GM23338 (cell line): ENCODE measurements around the gene BRI3. TPM values are rescaled to one million over a fixed set of nuclear protein-coding genes. Genes with fewer than 3 reads are reported as not detected.

Experiments
- ATAC-seq: fragments of 200-7000 bp; cut with Tn5 transposase; 3 replicates; pipeline ENCODE4 v1.9.1; 2020
- DNase-seq: peaks from one replicate; pipeline ENCODE4 v3.0.0-alpha.2; 2015; ENCODE audit warnings: low spot score
- H2AFZ ChIP-seq: fragments of 200-600 bp; sonication (generic); 2 replicates; pipeline ENCODE4 v1.8.0; 2016; ENCODE audit warnings: antibody characterized with exemption, mild to moderate bottlenecking, moderate library complexity
- H3F3A ChIP-seq: fragments of 200-600 bp; sonication (generic); replicated peaks from 2 replicates; pipeline ENCODE4 v1.8.0; 2017; ENCODE audit warnings: antibody characterized with exemption, mixed run types, low read depth
- H3K27ac ChIP-seq: fragments of 200-600 bp; sonication (generic); 2 replicates; pipeline ENCODE4 v1.6.1; 2016; ENCODE audit warnings: low read depth
- H3K27me3 ChIP-seq: fragments of 200-600 bp; sonication (generic); 2 replicates; pipeline ENCODE4 v1.8.0; 2016; ENCODE audit warnings: mild to moderate bottlenecking, mixed run types, moderate library complexity; ENCODE audit not compliant: insufficient read depth
- H3K36me3 ChIP-seq: fragments of 200-600 bp; sonication (generic); 2 replicates; pipeline ENCODE4 v1.8.0; 2016; ENCODE audit warnings: mild to moderate bottlenecking; ENCODE audit not compliant: insufficient read depth
- H3K4me1 ChIP-seq: fragments of 200-600 bp; sonication (generic); 2 replicates; pipeline ENCODE4 v1.8.0; 2016; ENCODE audit warnings: mild to moderate bottlenecking, moderate library complexity; ENCODE audit not compliant: insufficient read depth
- H3K4me2 ChIP-seq: fragments of 200-600 bp; sonication (generic); 2 replicates; pipeline ENCODE4 v1.7.1; 2017; ENCODE audit warnings: mixed run types
- H3K4me3 ChIP-seq: fragments of 200-600 bp; sonication (generic); 2 replicates; pipeline ENCODE4 v1.6.1; 2016; ENCODE audit warnings: mixed run types
- H3K79me2 ChIP-seq: fragments of 200-600 bp; sonication (generic); replicated peaks from 2 replicates; pipeline ENCODE4 v1.8.0; 2017; ENCODE audit warnings: mild to moderate bottlenecking; ENCODE audit not compliant: insufficient read depth
- H3K9me2 ChIP-seq: fragments of 200-600 bp; sonication (generic); 2 replicates; pipeline ENCODE4 v1.8.0; 2017; ENCODE audit not compliant: insufficient read depth
- H4K20me1 ChIP-seq: fragments of 200-600 bp; sonication (generic); replicated peaks from 2 replicates; pipeline ENCODE4 v1.8.0; 2017; ENCODE audit warnings: mild to moderate bottlenecking; ENCODE audit not compliant: insufficient read depth
- H3K27ac Mint-ChIP-seq: 2 replicates; pipeline ENCODE4 v1.8.0; 2020; ENCODE audit warnings: inconsistent platforms, mild to moderate bottlenecking, moderate library complexity, mixed read lengths
- H3K27me3 Mint-ChIP-seq: 3 replicates; pipeline ENCODE4 v1.8.0; 2022; ENCODE audit warnings: low read depth, mild to moderate bottlenecking, moderate library complexity, mixed read lengths, inconsistent platforms; ENCODE audit not compliant: insufficient read depth, poor library complexity
- H3K36me3 Mint-ChIP-seq: 3 replicates; pipeline ENCODE4 v1.8.0; 2021; ENCODE audit warnings: low read depth, mild to moderate bottlenecking, inconsistent platforms, moderate library complexity, mixed read lengths
- H3K4me1 Mint-ChIP-seq: 3 replicates; pipeline ENCODE4 v1.8.0; 2020; ENCODE audit warnings: mild to moderate bottlenecking, inconsistent platforms, mixed read lengths
- H3K4me3 Mint-ChIP-seq: 3 replicates; pipeline ENCODE4 v1.8.0; 2021; ENCODE audit warnings: moderate library complexity, mild to moderate bottlenecking, inconsistent platforms, mixed read lengths
- H3K9me3 Mint-ChIP-seq: 3 replicates; pipeline ENCODE4 v1.8.0; 2020; ENCODE audit warnings: moderate library complexity, mild to moderate bottlenecking, inconsistent platforms, mixed read lengths
- CREB1 ChIP-seq: fragments of 250-450 bp; sonication (Bioruptor Pico); IDR thresholded peaks from 2 replicates; pipeline ENCODE4 v1.5.0; 2020; ENCODE audit warnings: low read depth, mild to moderate bottlenecking, moderate library complexity
- CTCF ChIP-seq, 2 experiments: fragments of 200-600 bp in 1 of 2; sonication (generic) in 1 of 2; conservative IDR thresholded peaks; 2 replicates each; pipeline versions ENCODE4 v1.5.1 to v1.6.1; 2016 to 2017; ENCODE audit warnings: antibody characterized with exemption in 2 of 2, low read depth in 2 of 2, mild to moderate bottlenecking in 2 of 2, moderate library complexity in 1 of 2
- ETS1 ChIP-seq: IDR thresholded peaks from 2 replicates; pipeline ENCODE4 v1.6.1; 2016; ENCODE audit warnings: antibody characterized with exemption
- EZH2 ChIP-seq: fragments of 200-600 bp; sonication (generic); IDR thresholded peaks from one replicate; pipeline ENCODE4 v1.8.0; 2017; ENCODE audit warnings: antibody characterized with exemption, mild to moderate bottlenecking, low read depth; ENCODE audit not compliant: unreplicated experiment
- EZH2phosphoT487 ChIP-seq: fragments of 200-600 bp; sonication (generic); IDR thresholded peaks from one replicate; pipeline ENCODE4 v1.8.1; 2018; ENCODE audit warnings: antibody characterized with exemption; ENCODE audit not compliant: unreplicated experiment
- JUNB ChIP-seq: IDR thresholded peaks from one replicate; pipeline ENCODE4 v1.6.1; 2016; ENCODE audit warnings: antibody characterized with exemption; ENCODE audit not compliant: unreplicated experiment
- NANOG ChIP-seq: IDR thresholded peaks from 2 replicates; pipeline ENCODE4 v1.6.1; 2016; ENCODE audit warnings: antibody characterized with exemption, borderline replicate concordance
- POLR2AphosphoS5 ChIP-seq: IDR thresholded peaks from 2 replicates; pipeline ENCODE4 v1.6.1; 2016; ENCODE audit warnings: antibody characterized with exemption, low read depth
- STAT1 ChIP-seq: IDR thresholded peaks from one replicate; pipeline ENCODE4 v1.6.1; 2016; ENCODE audit warnings: antibody characterized with exemption; ENCODE audit not compliant: unreplicated experiment
- ZNF114 ChIP-seq: fragments of 250-450 bp; sonication (Bioruptor Pico); IDR thresholded peaks from 2 replicates; pipeline ENCODE4 v1.5.0; 2020; ENCODE audit warnings: mild to moderate bottlenecking, moderate library complexity
- ZNF331 ChIP-seq: fragments of 250-450 bp; sonication (Bioruptor Pico); IDR thresholded peaks from 2 replicates; pipeline ENCODE4 v1.5.0; 2020; ENCODE audit warnings: low read depth, mild to moderate bottlenecking, moderate library complexity
- polyA plus RNA-seq: library from polyadenylated mRNA; unstranded; fragments of >200 nt; fragmentation: Nextera tagmentation; extraction: Ambion mirVana; gene quantifications from 2 replicates; pipeline ENCODE4 v1.2.1, GENCODE V29; 2016
- total RNA-seq: library from RNA; depleted of rRNA; stranded (reverse); fragments of >200 nt; shearing (Covaris generic); gene quantifications from 2 replicates; pipeline ENCODE4 v1.2.3, GENCODE V29; 2014

Gene BRI3
- total and polyA plus RNA-seq, 2 experiments from 2014 or later: 21.7 to 66.1 TPM

- peaks cover 21% of the 10 kb centered on the region for H3K4me1 Mint-ChIP-seq
- Histone ChIP-seq H3K4me1 (peaks cover 13% of the 10 kb centered on the region; the same call in 1 of the 2 replicates), H3K36me3 (0 out of 2 replicates have a peak, but pooled peaks cover 16% of the 10 kb centered on the region), H2AFZ (no peak overlapping the region), H3K79me2 (peaks cover 13% of the 10 kb centered on the region), H3K27me3 (no peaks in the 10 kb centered on the region), H3F3A (peaks cover 10% of the 10 kb centered on the region; the same call in 1 of the 2 replicates), H3K4me2 (no peak overlapping the region), H3K4me3 (no peak overlapping the region), H3K27ac (peak overlapping the region; percentile 87; the same call in 1 of the 2 replicates), H3K9me2 (no peaks in the 10 kb centered on the region), H4K20me1 (peaks cover 22% of the 10 kb centered on the region; the same call in 1 of the 2 replicates)
- no peak overlapping the region for H3K4me3 Mint-ChIP-seq
- peak; percentile 93 for ATAC-seq
- TF ChIP-seq JUNB (no peak), ETS1 (no peak), STAT1 (no peak), CTCF (conservative IDR thresholded peaks at IDR 0.05; ENCODE audit: low read depth in 2 of 2) (peak; percentile 75 to 93), EZH2 (no peak)
- H3K9me3 Mint-ChIP-seq: no peaks in the 10 kb centered on the region
- peaks cover 34% of the 10 kb centered on the region for H3K36me3 Mint-ChIP-seq
- H3K27me3 Mint-ChIP-seq: peaks cover 16% of the 10 kb centered on the region
- DNase-seq: peak; percentile 91
- H3K27ac Mint-ChIP-seq: peak overlapping the region; percentile 24
These were observed 13.4 kb downstream of the BRI3 start for GRCh38 chr7:98294798-98295382.

- peaks cover 9% of the 10 kb centered on the region; the same call in 1 of the 2 replicates for H3K79me2 ChIP-seq
- peaks cover 21% of the 10 kb centered on the region for H3K4me1 Mint-ChIP-seq
- no peak for ATAC-seq
These were observed 14.1 kb downstream of the BRI3 start for GRCh38 chr7:98295467-98296192.

More at GRCh38 chr7:98295467-98296192, 14.1 kb downstream of the BRI3 start:
- Histone ChIP-seq H3K9me2 (no peaks in the 10 kb centered on the region), H3K36me3 (0 out of 2 replicates have a peak, but pooled peaks cover 16% of the 10 kb centered on the region), H2AFZ (no peak overlapping the region), H3K4me3 (no peak overlapping the region), H3K27me3 (no peaks in the 10 kb centered on the region), H3K4me2 (no peak overlapping the region), H3K4me1 (peaks cover 13% of the 10 kb centered on the region; the same call in 1 of the 2 replicates), H3F3A (peaks cover 10% of the 10 kb centered on the region; the same call in 1 of the 2 replicates), H4K20me1 (peaks cover 22% of the 10 kb centered on the region; the same call in 1 of the 2 replicates), H3K27ac (no peak overlapping the region)
- Mint-ChIP-seq H3K27ac (peak overlapping the region; percentile 52; the same call in 1 of the 2 replicates), H3K27me3 (peaks cover 18% of the 10 kb centered on the region), H3K36me3 (peaks cover 42% of the 10 kb centered on the region), H3K9me3 (no peaks in the 10 kb centered on the region), H3K4me3 (no peak overlapping the region)
- TF ChIP-seq CREB1 (CRISPR knock-in tag) (no peak), JUNB (no peak), POLR2AphosphoS5 (no peak), ZNF114 (no peak), NANOG (no peak), ZNF331 (no peak), STAT1 (no peak), ETS1 (no peak), EZH2phosphoT487 (no peak)
- DNase-seq: no peak
